Ovary (tissue), 9 donors: ENCODE data around the gene TLR2. TPM values are rescaled to one million over a fixed set of nuclear protein-coding genes. Genes with fewer than 3 reads are reported as not detected.
"Not testable (repeated sequence)": the region's sequence is repeated elsewhere in the genome, so short reads cannot be mapped to it uniquely, and the experiment has no call there.

Source experiments
- DNase-seq, 5 donors: peaks; one replicate each; pipeline ENCODE4 v3.0.0-alpha.2; 2019 to 2020
- H3K27ac ChIP-seq, 2 donors: fragments of 200-600 bp; one replicate each; pipeline versions ENCODE4 v1.5.1 to v1.8.0; 2019 to 2022
- H3K27me3 ChIP-seq: fragments of 200-600 bp; one replicate; pipeline ENCODE4 v1.8.0; 2022
- H3K36me3 ChIP-seq: fragments of 200-600 bp; sonication (generic); one replicate; pipeline ENCODE4 v1.5.1; 2019
- H3K4me1 ChIP-seq: one replicate; pipeline ENCODE4 v1.8.1; 2013; ENCODE audit warnings: mild to moderate bottlenecking, moderate library complexity; ENCODE audit not compliant: insufficient read depth
- H3K4me3 ChIP-seq: fragments of 200-600 bp; sonication (generic); one replicate; pipeline ENCODE4 v1.5.1; 2017
- H3K9me3 ChIP-seq, 2 donors: fragments of 200-600 bp in 1 of 2; sonication (generic) in 1 of 2; one replicate each; pipeline versions ENCODE4 v1.5.1 to v1.8.1; 2013 to 2019; ENCODE audit warnings: mild to moderate bottlenecking in 1 of 2, moderate library complexity in 1 of 2
- EP300 ChIP-seq: sonication (generic); formaldehyde crosslinking; IDR thresholded peaks from one replicate; pipeline ENCODE4 v1.6.1; 2017; ENCODE audit warnings: antibody characterized with exemption
- POLR2A ChIP-seq: fragments of 450-650 bp; IDR thresholded peaks from one replicate; pipeline ENCODE4 v1.6.1; 2017; ENCODE audit warnings: antibody characterized with exemption, mild to moderate bottlenecking, moderate library complexity
- WGBS, 3 donors: extraction: QIAGEN DNeasy Blood & Tissue Kit in 1 of 3; methylation state at CpG; one replicate each; pipeline versions ENCODE4 v1.1.5 to v1.1.7; 2013 to 2017; 5-methylcytosine and 5-hydroxymethylcytosine counted together
- intact Hi-C, 4 donors: fragments of 100-400 bp; cut with DNase I; formaldehyde crosslinking; loops; one replicate each; pipeline versions ENCODE4 v1.11.0 to v1.15.1; 2022 to 2023
- polyA plus RNA-seq, 2 donors: library from polyadenylated mRNA; stranded (reverse); fragments of 200-250 nt in 1 of 2; fragments of 350-450 nt in 1 of 2; fragmentation: Illumina TruSeq in 1 of 2; extraction: RNeasy Lipid Tissue Mini Kit (QIAGEN cat#74804) in 1 of 2; gene quantifications; one replicate each; pipeline ENCODE4 v1.2.3, GENCODE V29; 2013 to 2014
- total RNA-seq, 7 donors: library from RNA; depleted of rRNA in 2 of 7; stranded (reverse); fragments of >200 nt in 2 of 7; fragmentation: NEBNext Ultra II Directional in 3 of 7; extraction: Animal tissue kit (Norgen Biotek cat#: 25700) in 3 of 7; gene quantifications; one replicate each; pipeline versions ENCODE4 v1.1.0 to v1.2.4, GENCODE V29; 2016 to 2023
- TF ChIP-seq, protein P1 (sequence below), 3 donors: fragments of 450-650 bp in 2 of 3; fragments of 200-600 bp in 1 of 3; IDR thresholded peaks; one replicate each; pipeline versions ENCODE4 v1.5.1 to v1.8.0; 2016 to 2022; ENCODE audit warnings: antibody characterized with exemption in 3 of 3, mild to moderate bottlenecking in 1 of 3
- donor health status: DM: no; HTN: no; CAD: no; lungs with moderate emphysema.
- donor health status: DM: no; HTN: no; CAD: no.
- donor health status: Bipolar disorder and iron deficiency.
- donor health status: DM: yes; HTN: yes; CAD: no.
- donor health status: DM: no; HTN: no; CAD: no.
- donor health status: DM: yes; HTN: yes; CAD: no.

Gene TLR2
- total and polyA plus RNA-seq, 9 donors: 2.0 to 17.9 (median 9.3) TPM

DNA sequence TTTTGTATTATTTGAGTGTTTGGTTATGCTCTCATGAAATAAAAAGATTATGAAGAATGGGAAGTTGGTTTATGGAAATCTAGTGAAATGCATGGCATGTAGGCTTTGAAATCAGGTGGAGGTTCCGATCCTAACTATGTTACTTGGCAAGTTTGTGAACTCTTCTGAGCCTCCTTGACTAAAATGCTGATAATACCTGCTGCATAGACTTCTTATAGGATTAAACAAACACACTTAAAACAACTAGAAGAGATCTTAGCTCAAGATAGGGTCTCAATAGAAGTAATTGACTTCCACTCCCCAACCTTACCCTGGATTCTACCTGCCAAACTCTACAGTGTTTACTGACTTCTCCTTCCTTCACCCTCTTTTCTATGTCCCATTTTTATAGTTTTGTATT is 22.2 kb upstream of the TLR2 start:
- H3K27me3 ChIP-seq: no peaks in the 10 kb centered on the region
- H3K4me1 ChIP-seq: no peaks in the 10 kb centered on the region
- H3K36me3 ChIP-seq: no peaks in the 10 kb centered on the region
- H3K4me3 ChIP-seq: no peak overlapping the region
- no peaks in the 10 kb centered on the region for H3K9me3 ChIP-seq
- TF ChIP-seq POLR2A: no peak
- TF ChIP-seq, protein P1, sequence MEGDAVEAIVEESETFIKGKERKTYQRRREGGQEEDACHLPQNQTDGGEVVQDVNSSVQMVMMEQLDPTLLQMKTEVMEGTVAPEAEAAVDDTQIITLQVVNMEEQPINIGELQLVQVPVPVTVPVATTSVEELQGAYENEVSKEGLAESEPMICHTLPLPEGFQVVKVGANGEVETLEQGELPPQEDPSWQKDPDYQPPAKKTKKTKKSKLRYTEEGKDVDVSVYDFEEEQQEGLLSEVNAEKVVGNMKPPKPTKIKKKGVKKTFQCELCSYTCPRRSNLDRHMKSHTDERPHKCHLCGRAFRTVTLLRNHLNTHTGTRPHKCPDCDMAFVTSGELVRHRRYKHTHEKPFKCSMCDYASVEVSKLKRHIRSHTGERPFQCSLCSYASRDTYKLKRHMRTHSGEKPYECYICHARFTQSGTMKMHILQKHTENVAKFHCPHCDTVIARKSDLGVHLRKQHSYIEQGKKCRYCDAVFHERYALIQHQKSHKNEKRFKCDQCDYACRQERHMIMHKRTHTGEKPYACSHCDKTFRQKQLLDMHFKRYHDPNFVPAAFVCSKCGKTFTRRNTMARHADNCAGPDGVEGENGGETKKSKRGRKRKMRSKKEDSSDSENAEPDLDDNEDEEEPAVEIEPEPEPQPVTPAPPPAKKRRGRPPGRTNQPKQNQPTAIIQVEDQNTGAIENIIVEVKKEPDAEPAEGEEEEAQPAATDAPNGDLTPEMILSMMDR (IDR thresholded peaks at IDR 0.05): no peak
- no peak for TF ChIP-seq EP300
- intact Hi-C loops: no loop called here
- 90 to 98% (median 90%) methylated on average over 1 of the region's 1 CpG for WGBS, 3 donors
- H3K27ac ChIP-seq: no peak overlapping the region
- DNase-seq: no peak

DNA sequence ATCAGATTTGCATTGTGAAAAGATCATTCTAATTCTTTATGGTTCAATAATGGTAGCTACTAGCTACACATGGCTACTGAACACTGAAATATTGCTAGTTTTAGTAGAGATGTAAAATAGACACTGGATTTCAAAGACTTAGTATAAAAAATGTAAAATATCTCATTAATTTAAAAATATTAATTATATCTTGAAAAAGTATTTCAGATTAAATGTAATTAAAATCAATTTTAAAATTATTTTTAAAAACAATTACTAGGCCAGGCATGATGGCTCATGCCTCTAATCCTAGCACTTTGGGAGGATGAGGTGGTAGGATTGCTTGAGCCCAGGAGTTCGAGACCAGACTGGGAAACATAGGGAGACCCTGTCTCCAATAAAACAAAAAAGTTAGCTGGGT is 20.4 kb upstream of the TLR2 start:
- 84 to 87% (median 86%) methylated on average over 1 of the region's 1 CpG for WGBS, 3 donors
- no peak for DNase-seq
- intact Hi-C loops: no loop called here
- H3K4me1 ChIP-seq: no peaks in the 10 kb centered on the region
- H3K27me3 ChIP-seq: no peaks in the 10 kb centered on the region
- TF ChIP-seq POLR2A: no peak
- no peak for TF ChIP-seq EP300
- TF ChIP-seq, protein P1 (IDR thresholded peaks at IDR 0.05): no peak
- H3K27ac ChIP-seq: no peak overlapping the region
- no peaks in the 10 kb centered on the region for H3K9me3 ChIP-seq
- H3K4me3 ChIP-seq: no peak overlapping the region
- no peaks in the 10 kb centered on the region for H3K36me3 ChIP-seq

DNA sequence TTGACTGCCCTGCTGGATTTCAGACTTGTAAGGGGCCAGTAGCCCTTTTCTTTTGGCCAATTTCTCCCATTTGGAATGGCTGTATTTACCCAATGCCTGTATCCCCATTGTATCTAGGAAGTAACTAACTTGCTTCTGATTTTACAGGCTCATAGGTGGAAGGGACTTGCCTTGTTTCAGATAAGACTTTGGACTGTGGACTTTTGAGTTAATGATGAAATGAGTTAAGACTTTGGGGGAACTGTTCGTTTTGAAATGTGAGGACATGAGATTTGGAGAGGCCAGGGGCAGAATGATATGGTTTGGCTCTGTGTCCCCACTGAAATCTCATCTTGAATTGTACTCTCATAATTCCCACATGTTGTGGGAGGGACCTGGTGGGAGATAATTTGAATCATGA is 17.6 kb upstream of the TLR2 start:
- intact Hi-C loops: not testable (repeated sequence)

DNA sequence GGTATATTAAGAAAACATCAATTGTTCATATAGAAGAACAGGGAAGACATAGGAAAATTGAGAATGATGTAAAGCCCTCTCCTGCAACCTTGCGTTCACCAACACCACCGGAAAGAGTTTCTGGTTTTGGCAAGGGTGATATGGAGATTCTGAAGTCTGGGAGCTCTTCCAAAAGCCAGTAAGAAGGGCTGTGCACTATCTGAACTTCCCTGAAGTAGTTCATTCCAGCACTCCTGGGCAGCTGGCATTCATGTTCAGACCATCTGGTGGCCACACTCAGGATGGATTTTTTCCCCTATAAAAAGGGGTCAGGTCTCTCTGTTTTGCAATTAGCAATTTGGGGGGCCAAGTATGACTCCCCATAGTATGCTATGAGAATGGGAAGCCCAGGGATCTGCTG is 15.4 kb upstream of the TLR2 start:
- no peak overlapping the region for H3K4me3 ChIP-seq
- H3K9me3 ChIP-seq: no peaks in the 10 kb centered on the region
- no peaks in the 10 kb centered on the region for H3K27me3 ChIP-seq
- WGBS, 3 donors: 41 to 51% (median 47%) methylated on average over 2 of the region's 2 CpGs
- H3K27ac ChIP-seq: no peak overlapping the region
- TF ChIP-seq EP300: no peak
- TF ChIP-seq, protein P1 (IDR thresholded peaks at IDR 0.05): no peak
- no peak for TF ChIP-seq POLR2A
- no peak for DNase-seq
- intact Hi-C loops: no loop called here
- no peaks in the 10 kb centered on the region for H3K36me3 ChIP-seq
- H3K4me1 ChIP-seq: no peaks in the 10 kb centered on the region

More for the DNA sequence above, 17.6 kb upstream of the TLR2 start:
- not testable (repeated sequence) for H3K9me3 ChIP-seq, H3K4me3 ChIP-seq, H3K27ac ChIP-seq, H3K36me3 ChIP-seq, H3K27me3 ChIP-seq, H3K4me1 ChIP-seq, DNase-seq
- 21 to 68% (median 29%) methylated on average over 1 of the region's 1 CpG for WGBS, 3 donors

DNA sequence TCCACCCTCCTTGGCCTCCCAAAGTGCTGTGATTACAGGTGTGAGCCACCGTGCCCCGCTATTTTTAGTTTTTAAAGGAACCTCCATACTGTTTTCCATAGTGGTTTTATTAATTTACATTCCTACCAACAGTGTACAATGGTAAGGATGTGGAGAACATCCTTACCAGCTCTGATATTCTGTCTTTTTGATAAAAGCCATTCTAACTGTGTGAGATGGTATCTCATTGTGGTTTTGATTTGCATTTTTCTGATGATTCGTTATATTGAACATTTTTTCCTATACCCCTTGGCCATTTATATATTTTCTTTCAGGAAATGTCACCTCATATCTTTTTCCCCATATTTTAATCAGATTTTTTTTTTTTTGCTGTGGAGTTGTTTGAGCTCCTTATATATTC is 14.2 kb upstream of the TLR2 start:
- Histone ChIP-seq H3K9me3 (no peaks in the 10 kb centered on the region), H3K4me1 (no peaks in the 10 kb centered on the region), H3K27ac (no peak overlapping the region), H3K36me3 (no peaks in the 10 kb centered on the region), H3K27me3 (no peaks in the 10 kb centered on the region), H3K4me3 (no peak overlapping the region)
- 43 to 70% (median 62%) methylated on average over 3 of the region's 3 CpGs for WGBS, 3 donors
- intact Hi-C loops: no loop called here
- TF ChIP-seq POLR2A (no peak), EP300 (no peak)
- TF ChIP-seq, protein P1 (IDR thresholded peaks at IDR 0.05): no peak
- DNase-seq: no peak
